KMS-11 (cell line): ENCODE measurements around the gene MGMT.

ENCODE experiments used
- H2AFZ ChIP-seq: fragments of 200-600 bp; sonication (generic); 2 replicates; pipeline ENCODE4 v1.6.1; 2016; ENCODE audit warnings: antibody characterized with exemption, mixed run types, low read depth
- H3K27ac ChIP-seq: fragments of 200-600 bp; sonication (generic); 2 replicates; pipeline ENCODE4 v1.6.1; 2016; ENCODE audit warnings: mild to moderate bottlenecking, mixed run types
- H3K27me3 ChIP-seq: fragments of 200-600 bp; sonication (generic); 2 replicates; pipeline ENCODE4 v1.6.1; 2017; ENCODE audit warnings: mild to moderate bottlenecking, low read depth, mixed run types, moderate library complexity; ENCODE audit not compliant: insufficient read depth
- H3K36me3 ChIP-seq: fragments of 200-600 bp; sonication (generic); 2 replicates; pipeline ENCODE4 v1.6.1; 2017; ENCODE audit warnings: mild to moderate bottlenecking, mixed run types; ENCODE audit not compliant: insufficient read depth
- H3K4me1 ChIP-seq: fragments of 200-600 bp; sonication (generic); 2 replicates; pipeline ENCODE4 v1.6.1; 2016; ENCODE audit warnings: mild to moderate bottlenecking, low read depth, mixed run types; ENCODE audit not compliant: poor library complexity, severe bottlenecking
- H3K4me2 ChIP-seq: fragments of 200-600 bp; sonication (generic); 2 replicates; pipeline ENCODE4 v1.7.0; 2016; ENCODE audit warnings: mild to moderate bottlenecking, mixed run types
- H3K4me3 ChIP-seq: fragments of 200-600 bp; sonication (generic); IDR thresholded peaks from 2 replicates; pipeline ENCODE4 v1.6.1; 2017; ENCODE audit warnings: low read depth, low read length, mixed read lengths; ENCODE audit not compliant: insufficient read depth
- H3K79me2 ChIP-seq: fragments of 200-600 bp; sonication (generic); 2 replicates; pipeline ENCODE4 v1.6.1; 2016; ENCODE audit warnings: low read depth, mixed run types; ENCODE audit not compliant: insufficient read depth
- H3K9ac ChIP-seq: fragments of 200-600 bp; sonication (generic); 2 replicates; pipeline ENCODE4 v1.6.1; 2016; ENCODE audit warnings: mild to moderate bottlenecking, mixed run types
- H4K20me1 ChIP-seq: fragments of 200-600 bp; sonication (generic); 2 replicates; pipeline ENCODE4 v1.6.1; 2016; ENCODE audit warnings: mild to moderate bottlenecking, mixed run types; ENCODE audit not compliant: insufficient read depth
- TF ChIP-seq, protein P1 (sequence below): fragments of 200-600 bp; sonication (generic); conservative IDR thresholded peaks from 2 replicates; pipeline ENCODE4 v1.6.1; 2017; ENCODE audit warnings: low read depth, mild to moderate bottlenecking, antibody characterized with exemption, low read length, moderate library complexity, mixed read lengths

MGMT gene

DNA sequence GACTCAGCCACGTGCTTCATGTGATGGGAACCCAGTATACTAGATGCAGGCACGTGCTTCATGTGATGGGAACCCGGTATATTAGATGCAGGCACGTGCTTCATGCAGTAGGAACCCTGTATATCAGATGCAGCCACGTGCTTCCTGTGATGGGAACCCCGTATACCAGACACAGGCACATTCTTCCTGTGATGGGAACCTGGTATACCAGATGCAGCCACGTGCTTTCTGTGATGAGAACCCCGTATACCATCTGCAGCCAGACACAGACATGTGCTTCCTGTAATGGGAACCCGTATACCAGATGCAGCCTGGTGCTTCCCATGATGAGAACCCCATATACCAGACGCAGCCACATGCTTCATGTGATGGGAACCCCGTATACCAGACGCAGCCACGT, 44.0 kb downstream of the MGMT start:
- Histone ChIP-seq H3K27ac (no peak overlapping the region), H3K4me2 (no peak overlapping the region), H3K9ac (no peak overlapping the region), H3K36me3 (no peaks in the 10 kb centered on the region), H3K79me2 (no peaks in the 10 kb centered on the region), H3K4me1 (no peaks in the 10 kb centered on the region), H2AFZ (no peak overlapping the region), H3K27me3 (no peaks in the 10 kb centered on the region), H3K4me3 (no peak overlapping the region), H4K20me1 (no peaks in the 10 kb centered on the region)
- TF ChIP-seq, protein P1, sequence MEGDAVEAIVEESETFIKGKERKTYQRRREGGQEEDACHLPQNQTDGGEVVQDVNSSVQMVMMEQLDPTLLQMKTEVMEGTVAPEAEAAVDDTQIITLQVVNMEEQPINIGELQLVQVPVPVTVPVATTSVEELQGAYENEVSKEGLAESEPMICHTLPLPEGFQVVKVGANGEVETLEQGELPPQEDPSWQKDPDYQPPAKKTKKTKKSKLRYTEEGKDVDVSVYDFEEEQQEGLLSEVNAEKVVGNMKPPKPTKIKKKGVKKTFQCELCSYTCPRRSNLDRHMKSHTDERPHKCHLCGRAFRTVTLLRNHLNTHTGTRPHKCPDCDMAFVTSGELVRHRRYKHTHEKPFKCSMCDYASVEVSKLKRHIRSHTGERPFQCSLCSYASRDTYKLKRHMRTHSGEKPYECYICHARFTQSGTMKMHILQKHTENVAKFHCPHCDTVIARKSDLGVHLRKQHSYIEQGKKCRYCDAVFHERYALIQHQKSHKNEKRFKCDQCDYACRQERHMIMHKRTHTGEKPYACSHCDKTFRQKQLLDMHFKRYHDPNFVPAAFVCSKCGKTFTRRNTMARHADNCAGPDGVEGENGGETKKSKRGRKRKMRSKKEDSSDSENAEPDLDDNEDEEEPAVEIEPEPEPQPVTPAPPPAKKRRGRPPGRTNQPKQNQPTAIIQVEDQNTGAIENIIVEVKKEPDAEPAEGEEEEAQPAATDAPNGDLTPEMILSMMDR, result no peak

DNA sequence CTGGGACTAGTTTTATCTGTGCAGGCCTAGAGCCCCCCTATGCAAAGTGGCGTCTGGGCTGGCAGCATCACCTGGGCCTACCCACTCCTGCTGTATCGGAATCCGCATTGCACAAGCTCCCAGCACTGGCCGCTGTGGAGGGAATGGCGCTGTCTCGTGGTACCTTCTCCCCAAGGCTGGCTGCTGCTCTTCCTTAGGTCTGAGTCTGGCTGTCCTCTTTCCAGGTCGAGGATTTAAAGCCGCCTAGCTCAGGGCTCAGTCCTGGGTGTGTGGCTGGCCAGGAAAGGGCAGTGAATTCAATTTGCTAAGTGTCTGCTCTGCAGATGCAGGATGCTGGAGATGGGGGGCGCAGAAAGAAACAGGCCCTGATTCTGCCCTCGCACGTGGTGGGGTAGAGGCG, 44.7 kb downstream of the MGMT start:
- H2AFZ ChIP-seq, result no peak overlapping the region
- TF ChIP-seq, protein P1, result no peak
- no peaks in the 10 kb centered on the region for H3K4me1 ChIP-seq
- no peak overlapping the region for H3K4me3 ChIP-seq
- no peak overlapping the region for H3K27ac ChIP-seq
- H3K27me3 ChIP-seq, result no peaks in the 10 kb centered on the region
- H4K20me1 ChIP-seq, result no peaks in the 10 kb centered on the region
- H3K79me2 ChIP-seq, result no peaks in the 10 kb centered on the region
- H3K9ac ChIP-seq, result no peak overlapping the region
- no peaks in the 10 kb centered on the region for H3K36me3 ChIP-seq
- no peak overlapping the region for H3K4me2 ChIP-seq

DNA sequence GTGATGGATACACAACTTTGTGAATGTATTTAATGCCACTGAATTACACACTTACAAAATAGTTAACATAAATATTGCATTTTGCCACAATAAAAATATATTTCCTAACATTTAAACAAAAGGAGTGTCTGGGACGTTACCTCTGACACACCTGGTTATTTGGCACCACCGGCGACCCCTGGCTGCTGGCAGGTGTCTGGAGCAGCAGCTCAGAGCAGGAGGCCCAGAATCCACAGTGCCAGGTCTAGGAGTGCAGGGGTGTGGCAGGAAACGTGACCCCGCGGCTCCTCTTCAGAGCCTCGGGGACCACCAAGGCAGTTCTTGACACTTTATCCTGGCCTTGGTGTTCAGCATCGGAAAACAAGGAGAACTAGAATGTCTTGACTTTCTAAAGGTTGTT, 46.3 kb downstream of the MGMT start:
- Histone ChIP-seq H4K20me1 (no peaks in the 10 kb centered on the region), H3K79me2 (no peaks in the 10 kb centered on the region), H3K4me3 (no peak overlapping the region), H2AFZ (no peak overlapping the region), H3K36me3 (no peaks in the 10 kb centered on the region), H3K9ac (no peak overlapping the region), H3K4me1 (no peaks in the 10 kb centered on the region), H3K27ac (no peak overlapping the region), H3K4me2 (no peak overlapping the region), H3K27me3 (no peaks in the 10 kb centered on the region)
- TF ChIP-seq, protein P1, result no peak

DNA sequence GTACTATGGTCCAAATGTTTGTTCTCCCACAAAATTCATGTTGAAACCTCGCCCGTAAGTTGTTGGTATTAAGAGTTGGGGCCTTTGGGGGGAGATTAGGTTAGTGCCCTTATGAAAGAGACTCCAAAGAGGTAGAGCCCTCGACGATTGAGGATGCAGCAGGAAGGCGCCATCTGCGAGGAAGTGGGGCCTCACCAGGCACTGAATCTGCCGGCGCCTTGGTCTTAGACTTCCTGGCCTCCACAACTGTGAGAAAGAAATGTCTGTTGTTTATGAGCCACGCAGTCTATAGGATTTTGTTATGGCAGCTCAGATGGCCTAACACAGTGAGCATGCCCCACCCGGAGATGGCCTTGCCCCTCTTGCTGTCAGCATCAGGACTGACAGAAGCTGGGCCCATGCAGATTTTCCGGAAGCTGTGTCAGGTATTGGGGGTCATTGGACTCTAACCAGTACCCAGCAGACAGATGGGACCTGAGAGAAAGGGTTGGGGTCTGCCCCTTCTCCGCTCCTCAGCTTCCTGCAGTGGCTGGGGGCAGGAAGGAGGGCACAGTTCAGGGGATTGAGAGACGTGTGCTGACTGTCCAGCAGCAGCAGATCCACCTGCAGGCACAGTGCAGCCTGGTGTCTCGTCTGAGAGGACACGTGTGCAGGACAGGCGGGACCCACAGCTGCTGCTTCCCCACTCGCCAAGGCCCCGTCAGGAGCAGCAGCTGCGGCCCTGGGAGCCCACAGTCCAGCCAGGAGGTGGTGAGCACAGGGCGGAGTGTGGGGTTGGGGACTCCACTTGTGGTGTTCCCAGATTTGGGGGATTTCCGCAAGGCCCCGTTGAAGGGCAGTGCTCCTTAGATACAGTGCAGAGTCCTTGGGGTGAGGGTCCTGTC, 47.8 kb downstream of the MGMT start:
- no peaks in the 10 kb centered on the region for H3K36me3 ChIP-seq
- H3K4me2 ChIP-seq, result no peak overlapping the region
- no peaks in the 10 kb centered on the region for H4K20me1 ChIP-seq
- no peak overlapping the region for H3K9ac ChIP-seq
- no peaks in the 10 kb centered on the region for H3K4me1 ChIP-seq
- no peaks in the 10 kb centered on the region for H3K79me2 ChIP-seq
- H2AFZ ChIP-seq, result no peak overlapping the region
- no peaks in the 10 kb centered on the region for H3K27me3 ChIP-seq
- no peak overlapping the region for H3K4me3 ChIP-seq
- TF ChIP-seq, protein P1, result no peak
- H3K27ac ChIP-seq, result no peak overlapping the region
